ENCODE results near the gene PSMD6.

The PSMD6 gene

DNA sequence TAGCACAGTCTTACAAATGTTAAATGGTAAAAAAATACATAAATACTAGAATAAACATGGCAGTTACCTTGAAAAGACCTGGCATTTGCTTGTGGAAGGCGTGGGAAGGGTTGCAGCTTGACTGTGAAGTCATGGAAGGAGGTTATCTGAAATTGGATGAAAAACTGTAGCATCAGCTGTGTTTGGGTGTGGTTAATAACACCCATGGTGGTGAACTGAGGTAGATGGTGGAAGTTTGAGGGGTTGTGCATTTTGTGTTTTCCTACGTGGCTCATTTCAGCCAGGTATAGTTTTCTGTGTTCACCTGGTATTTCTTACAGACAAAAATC, 46.5 kb downstream of the PSMD6 start:
- DNase-seq (ENCODE audit: low read depth) = no peak

DNA sequence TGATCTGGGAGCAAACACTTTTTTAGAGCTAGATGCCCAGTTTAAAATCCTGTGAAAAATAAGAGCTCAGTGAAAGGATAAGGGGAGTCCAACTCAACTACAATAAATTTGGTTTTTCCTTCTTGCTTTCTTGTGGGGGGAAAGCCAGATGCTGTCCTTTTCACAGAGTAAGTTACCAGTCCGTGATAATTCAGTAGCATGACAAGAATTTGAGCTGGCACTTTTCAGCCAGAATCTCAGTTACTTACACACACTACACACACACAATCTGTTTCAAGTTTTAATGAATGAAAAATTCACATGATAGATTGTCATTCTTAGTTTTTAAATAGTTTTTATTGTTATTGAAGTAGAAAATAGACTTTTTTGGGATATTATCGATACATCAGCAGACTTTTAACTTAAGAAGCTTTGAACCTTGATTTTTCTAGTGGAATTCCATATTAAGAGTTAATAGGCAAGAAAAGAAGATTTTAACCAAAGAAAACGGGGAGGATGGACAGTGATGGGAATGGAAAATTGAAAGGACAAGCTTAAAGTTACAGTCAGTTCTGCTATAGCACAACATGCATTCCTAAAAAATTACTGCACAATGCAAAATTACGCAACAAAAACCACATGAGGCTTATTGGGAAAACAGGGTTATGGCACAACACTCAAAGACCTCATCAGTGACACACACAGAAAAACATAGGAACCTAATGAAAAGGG, 47.0 kb downstream of the PSMD6 start:
- DNase-seq (ENCODE audit: low read depth) = peak; percentile 64

DNA sequence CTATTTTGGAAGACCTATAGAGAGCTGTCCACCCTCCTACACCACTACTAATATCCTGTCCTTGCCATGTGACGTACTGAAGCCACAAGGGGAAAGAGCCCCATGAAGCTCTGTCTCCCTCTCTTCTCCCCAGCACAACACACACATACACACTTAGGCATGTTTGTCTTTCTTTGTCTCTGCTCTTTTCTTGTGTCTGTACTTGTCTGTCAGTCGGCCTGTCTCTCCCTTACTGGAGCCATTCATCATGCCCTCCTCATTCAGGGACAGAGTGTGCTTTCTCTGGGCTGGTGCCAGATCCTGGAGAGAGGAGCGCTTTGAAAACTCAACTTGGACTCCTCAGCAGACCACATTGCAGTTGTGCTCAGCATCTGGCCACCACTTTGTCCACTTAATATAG, 47.6 kb downstream of the PSMD6 start:
- DNase-seq (ENCODE audit: low read depth) = no peak

DNA sequence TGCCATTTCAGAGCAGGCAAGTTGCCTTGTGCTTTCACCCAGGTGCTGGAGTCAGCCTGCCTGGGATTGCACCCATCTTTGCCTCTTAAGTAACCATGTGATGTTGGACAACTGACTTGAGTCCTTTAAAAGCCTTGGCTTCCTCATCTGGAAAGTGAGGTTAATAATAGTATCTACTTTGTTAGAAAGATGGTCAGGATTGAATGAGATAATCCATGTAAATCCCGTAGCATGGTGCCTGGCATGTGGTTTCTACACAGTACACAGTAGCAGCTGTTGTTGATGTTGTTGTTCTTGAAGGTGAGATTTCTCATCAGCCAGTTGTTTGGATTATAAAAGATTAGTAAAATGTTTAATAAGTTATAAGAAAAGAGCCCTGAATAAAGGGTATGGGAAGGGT, 48.8 kb downstream of the PSMD6 start:
- no peak for DNase-seq (ENCODE audit: low read depth)

DNA sequence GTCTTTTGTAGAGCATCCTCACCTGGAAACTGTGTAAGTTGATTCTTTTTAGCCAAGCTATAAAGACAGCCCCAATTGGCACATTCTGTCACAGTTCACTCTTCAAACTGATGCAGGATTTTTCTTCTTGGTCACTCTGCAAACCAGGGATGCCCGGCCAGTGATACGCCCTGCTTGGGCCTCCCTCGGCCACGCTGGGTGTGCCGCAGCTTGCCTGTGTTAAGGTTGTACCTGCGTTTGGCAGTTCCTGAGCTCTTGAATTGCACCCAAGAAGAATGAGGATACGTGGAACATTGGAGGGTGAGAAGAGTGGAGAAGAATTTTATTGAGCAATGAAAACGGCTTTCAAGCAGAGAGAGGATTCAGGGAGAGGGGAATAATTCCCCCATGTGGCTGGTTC, 49.9 kb downstream of the PSMD6 start:
- DNase-seq (ENCODE audit: low read depth) = no peak

DNA sequence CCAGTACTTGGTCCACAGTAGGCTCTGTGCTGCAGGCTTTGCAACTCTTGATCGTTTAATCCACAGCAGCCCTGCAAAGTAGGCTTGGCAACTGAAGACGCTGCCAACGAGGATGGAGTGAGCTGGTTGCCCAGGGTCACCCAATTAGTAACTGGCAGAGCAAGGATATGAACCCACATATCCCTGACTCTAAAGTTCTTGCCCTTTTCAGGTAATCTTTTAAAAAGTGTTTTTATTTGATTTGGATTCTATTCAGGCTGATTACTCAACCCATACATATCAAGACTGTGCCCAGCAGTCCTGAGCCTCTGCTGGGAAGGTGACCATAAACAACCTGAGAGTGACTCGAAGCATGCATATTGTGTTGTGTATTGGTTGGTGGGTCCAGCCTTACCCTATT, 50.3 kb downstream of the PSMD6 start:
- no peak for DNase-seq (ENCODE audit: low read depth)

DNA sequence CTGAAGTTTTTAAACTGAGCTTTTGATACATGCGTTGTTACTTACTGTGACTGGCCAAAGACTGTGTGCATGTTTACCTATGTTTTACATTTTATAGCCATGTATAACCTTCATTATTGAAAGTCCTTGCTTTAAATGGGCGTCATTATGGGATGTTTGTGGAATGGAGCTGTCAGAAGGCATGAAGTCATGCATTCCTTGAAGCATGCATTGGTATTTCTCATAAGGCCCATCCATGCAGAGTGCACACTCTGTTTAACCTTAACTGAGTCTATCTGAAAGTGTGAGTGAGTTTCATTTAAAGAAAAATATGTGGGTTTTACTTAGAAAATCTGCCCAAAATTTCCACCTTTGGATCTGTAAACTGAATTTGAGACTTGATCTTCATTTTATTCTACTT, 51.1 kb downstream of the PSMD6 start:
- DNase-seq (ENCODE audit: low read depth) = no peak

DNA sequence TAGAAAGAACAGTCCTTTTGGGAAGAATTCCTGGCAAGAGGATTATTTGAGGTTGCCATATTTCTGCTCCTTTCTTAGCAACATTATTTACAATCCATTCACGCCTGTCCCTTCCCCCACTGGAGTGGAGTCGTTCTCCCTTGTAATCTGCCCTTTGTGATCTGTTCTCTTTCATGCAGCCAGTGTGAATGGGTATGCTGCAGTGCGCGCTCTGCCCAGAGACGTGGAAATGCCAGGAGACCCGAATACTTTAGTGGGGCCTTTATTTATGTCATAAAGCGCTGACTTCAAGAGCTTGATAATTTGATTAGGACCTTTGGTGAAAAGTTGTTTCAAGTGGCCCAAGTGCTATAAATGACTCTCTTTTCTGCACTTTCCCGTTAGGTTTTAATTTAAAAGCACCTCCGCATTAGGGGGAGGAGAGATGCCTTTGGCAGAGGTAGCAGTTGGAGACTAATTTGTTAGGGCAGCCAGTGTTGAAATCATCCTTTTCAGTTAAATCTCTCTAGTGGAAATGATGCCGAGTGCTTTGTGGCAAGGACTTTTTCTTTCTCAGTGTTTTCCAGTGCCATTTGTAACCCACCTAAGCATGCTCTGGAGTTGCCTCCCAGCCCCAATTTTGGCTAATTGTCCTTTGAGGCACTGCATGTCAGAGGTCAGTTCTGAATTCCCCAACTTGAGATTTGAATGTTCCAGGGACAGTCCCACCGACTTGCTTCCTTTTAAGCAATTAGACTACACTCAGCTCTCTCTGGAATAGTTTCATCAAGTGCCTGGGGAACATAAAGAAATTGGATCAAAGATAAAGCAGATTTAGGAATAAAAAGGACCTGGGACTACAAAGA, 52.4 kb downstream of the PSMD6 start:
- DNase-seq (ENCODE audit: low read depth) = no peak

DNA sequence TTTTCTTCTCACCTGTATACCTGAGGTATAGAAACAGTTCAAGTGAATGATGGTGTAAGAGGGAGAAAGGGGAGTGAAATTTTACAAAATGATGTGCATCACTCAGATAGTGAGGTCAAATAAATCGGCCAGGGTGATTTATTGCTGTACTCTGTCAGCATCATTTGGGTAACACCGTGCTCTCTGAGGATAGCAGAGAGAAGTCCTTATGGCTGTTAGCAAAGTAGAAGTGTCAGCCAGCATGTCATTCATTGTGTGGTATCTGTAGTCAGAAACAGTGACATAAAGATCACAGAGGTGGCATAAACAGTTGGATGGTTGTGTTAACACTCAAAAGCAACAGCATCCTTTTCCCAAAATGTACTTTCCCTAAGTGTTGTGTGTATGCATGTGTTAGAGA, 53.4 kb downstream of the PSMD6 start:
- no peak for DNase-seq (ENCODE audit: low read depth)

DNA sequence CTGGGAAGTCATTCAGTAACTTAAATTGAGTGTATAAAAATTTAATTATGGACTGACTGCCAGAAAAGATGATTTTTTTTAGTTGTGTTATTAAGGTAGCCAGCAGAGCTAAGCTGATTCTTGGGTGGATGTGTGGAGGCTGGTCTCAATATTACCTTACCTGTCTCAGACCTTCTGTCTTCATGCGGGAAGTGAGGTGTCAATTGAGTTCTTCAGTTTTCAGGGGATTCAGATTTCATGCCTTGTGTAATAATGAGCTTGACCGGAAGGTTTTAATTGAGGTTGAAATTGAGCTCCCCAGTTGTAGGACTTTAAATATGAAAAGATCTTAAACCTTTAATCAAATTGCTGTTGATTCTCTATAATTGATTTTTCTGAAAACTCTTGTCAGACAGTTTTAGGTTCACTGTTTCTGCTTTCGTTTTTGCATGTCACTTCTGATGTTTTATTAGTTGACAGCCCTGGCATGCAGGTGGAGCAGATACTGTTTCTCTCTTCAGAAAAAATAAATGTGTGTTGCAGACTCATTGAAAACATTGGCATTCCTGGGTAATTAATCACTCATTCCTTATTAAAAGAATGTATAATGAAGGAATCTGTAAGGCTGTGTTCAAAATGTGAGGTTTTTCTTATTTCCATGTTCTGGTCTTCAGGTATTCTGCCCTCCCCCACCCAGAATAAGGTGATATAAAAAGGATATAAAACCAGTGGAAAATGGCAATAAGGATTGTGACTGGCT, 54.5 kb downstream of the PSMD6 start:
- DNase-seq (ENCODE audit: low read depth) = no peak

DNA sequence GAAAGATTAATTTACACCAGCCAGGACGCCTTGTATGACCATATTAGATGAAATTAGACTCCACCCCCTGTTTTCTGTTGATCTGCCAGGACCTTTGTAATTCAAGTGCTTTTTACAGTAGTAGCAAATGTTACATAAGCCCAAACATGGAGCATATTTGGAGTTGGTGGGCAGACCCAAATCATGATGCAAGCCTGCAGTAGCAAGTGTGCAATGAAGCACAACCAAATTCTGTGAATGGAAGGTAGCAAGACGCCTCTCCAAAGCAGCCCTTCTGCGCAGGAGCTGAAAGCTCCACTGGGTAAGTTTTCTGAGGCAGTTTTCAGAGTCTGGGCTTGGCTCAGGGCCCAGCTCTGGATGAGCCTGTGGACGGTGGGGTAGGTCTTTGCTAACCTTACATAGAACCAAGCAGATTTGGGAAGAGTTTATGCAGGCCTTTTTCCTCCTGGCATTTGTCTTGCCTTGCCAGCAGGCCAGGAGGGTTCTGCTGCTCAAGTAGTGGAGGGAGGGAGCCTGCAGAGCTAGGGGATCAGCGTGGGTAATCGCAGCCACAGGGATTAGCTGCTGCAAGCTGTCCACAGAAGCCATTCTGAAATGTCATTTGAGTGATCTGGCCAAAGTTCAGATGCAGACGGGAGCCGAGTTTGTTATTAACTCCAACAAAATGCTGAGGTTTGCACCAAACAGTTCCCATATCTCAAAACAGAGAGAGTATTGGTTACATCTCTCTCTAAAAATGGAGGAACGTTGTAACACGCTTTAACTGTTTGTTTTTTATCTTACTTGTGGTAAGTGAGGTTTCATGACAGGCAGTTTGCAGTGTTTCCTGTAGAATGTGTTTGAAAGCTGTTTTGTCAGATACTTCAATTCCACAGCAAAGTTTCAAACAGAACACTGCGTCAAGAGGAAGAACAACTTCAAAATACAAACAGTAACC, 55.4 kb downstream of the PSMD6 start:
- no peak for DNase-seq (ENCODE audit: low read depth)

DNA sequence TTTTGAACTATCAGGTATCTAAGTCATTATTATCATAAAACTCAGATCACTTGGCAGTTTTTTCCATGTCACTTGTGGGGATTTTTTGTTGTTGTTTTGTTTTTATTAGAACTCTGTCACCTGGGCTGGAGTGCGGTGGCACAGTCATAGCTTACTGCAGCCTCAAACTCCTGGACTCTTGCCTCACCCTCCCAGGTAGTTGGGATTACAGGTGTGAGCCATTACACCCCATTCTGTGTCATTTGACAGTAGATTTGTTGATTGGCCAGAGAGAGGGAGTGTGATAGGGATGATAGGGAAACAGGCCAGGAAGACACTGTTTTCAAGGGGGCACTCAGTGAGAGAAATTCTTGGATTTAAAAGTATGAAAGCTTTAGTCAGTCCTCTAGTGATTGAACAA, 56.4 kb downstream of the PSMD6 start:
- DNase-seq (ENCODE audit: low read depth) = no peak

DNA sequence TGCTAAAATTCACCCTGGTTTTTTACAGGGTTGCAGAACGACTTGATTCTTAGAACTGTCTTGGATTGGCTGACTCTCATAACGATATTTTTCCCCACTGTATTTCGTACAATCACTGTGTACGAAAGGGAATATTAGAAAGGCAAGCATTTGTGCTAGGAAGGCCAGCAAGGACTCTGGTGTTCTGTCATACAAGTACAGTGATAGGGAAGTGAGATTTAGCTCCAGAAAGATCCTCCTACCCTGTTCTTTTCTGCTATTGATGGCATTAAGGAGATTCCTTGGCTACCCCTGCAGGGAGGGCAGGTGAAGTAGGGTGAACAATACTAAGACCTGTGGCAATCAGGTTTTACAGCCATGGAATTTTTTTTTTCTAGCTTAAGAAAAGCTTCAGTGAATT, 57.3 kb downstream of the PSMD6 start:
- no peak for DNase-seq (ENCODE audit: low read depth)

DNA sequence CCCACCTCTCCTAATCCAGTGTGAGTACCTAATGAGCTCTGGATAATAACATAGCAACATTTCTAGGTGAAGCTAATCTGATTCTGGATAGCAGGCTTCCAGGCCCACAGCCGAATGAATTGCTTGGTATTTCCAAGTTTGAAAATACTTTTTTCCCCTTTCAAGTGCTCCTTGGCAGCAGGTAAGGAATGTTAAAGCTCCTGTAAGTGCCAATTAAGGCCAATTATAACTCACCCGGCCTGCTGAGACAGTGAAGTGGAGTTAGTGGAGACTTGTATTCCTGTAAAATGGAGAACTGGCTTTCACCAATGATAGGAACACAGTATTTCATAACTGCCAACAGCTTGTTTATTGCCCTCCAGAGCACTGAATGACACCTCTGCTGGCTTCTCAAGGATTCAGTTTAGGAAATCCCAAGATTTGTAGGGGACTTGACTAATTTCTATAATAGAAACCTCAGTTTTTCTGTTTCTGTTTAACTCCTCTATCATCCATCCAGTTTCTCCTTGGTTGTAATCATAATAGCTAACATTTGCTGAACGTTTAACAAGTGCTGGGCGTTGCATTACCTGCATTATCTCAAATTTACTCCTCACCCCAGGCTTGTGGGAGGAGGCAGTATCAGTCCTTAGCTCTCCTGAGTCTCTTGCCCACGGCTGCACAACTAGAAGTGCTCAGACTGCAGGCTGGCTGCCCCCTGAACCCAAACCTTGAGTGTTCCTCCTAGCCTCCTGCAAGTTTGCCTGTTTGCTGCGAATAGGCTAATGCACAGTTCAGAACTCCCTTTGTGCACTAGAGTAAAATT, 58.4 kb downstream of the PSMD6 start:
- no peak for DNase-seq (ENCODE audit: low read depth)

DNA sequence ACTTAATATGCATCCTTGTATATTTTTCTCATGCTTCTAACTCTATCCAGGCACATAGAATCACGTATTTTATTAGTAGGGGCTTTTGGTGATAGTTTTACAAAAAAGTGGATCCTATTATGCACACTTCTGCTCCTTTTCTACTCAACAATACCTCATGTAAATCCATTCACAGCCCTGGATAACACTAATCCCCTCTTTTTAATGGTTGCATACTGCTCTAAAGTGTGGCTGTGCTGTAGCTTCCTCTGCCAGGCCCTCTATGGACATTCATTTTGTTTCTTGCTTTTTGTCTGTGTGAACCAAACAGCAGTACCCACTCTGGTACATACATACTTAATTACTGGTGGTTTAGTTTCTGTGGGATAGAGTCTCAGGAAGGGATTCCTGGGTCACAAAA, 59.8 kb downstream of the PSMD6 start:
- DNase-seq (ENCODE audit: low read depth) = no peak

DNA sequence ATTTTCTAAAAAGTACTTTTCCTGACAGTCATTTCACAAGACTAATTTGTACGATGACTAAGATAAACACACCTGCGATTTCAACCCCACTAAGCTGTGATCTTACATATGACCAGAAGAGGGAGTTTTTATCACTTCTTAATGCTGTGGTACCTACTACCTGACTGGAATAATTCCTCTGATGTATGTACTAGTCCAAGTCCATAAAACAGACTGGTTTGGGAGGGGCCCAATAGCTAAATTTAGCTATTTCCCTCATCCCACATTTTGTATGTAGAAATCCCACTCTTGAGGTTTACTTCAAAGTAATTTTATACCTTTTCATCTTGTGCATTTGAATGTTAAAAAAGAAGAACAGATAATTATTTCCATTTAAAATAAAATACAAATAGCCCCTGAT, 61.4 kb downstream of the PSMD6 start:
- DNase-seq (ENCODE audit: low read depth) = no peak

Measured in HS-27A (cell line).